HepG2 (cell line): ENCODE results near the gene NOTUM. TPM values are rescaled to one million over a fixed set of nuclear protein-coding genes. Genes with fewer than 3 reads are reported as not detected.

ENCODE experiments used
- ATF1 ChIP-seq: IDR thresholded peaks from 2 replicates; pipeline ENCODE4 v1.6.1; 2016; ENCODE audit warnings: mild to moderate bottlenecking, control low read depth
- ETV6 ChIP-seq: sonication (generic); formaldehyde crosslinking; conservative IDR thresholded peaks from 2 replicates; pipeline ENCODE4 v1.4.0; 2020; ENCODE audit warnings: missing genetic modification reagents
- HNF4G ChIP-seq, 2 experiments: sonication (generic) in 1 of 2; formaldehyde crosslinking in 1 of 2; IDR thresholded peaks; 2 replicates each; pipeline versions ENCODE4 v1.4.0 to v1.6.1; 2011 to 2020; ENCODE audit warnings: borderline replicate concordance in 2 of 2, low read depth in 2 of 2, mild to moderate bottlenecking in 2 of 2, low read length in 1 of 2, missing genetic modification reagents in 1 of 2, moderate library complexity in 1 of 2
- HNRNPK ChIP-seq: fragments of 200-400 bp; formaldehyde crosslinking; IDR thresholded peaks from 2 replicates; pipeline ENCODE4 v1.6.1; 2018; ENCODE audit warnings: low read length, low read depth, moderate library complexity, mild to moderate bottlenecking; ENCODE audit not compliant: poor library complexity, severe bottlenecking
- HOXA9 ChIP-seq: sonication (generic); formaldehyde crosslinking; IDR thresholded peaks from 2 replicates; pipeline ENCODE4 v1.8.1; 2022; ENCODE audit warnings: missing genetic modification reagents, mild to moderate bottlenecking, moderate library complexity, borderline replicate concordance
- ISL2 ChIP-seq: sonication (generic); formaldehyde crosslinking; IDR thresholded peaks from 2 replicates; pipeline ENCODE4 v1.5.0; 2020; ENCODE audit warnings: missing genetic modification reagents
- LCORL ChIP-seq, 2 experiments: fragments of 450-650 bp in 1 of 2; sonication (generic) in 1 of 2; formaldehyde crosslinking in 1 of 2; IDR thresholded peaks; 2 replicates each; pipeline versions ENCODE4 v1.5.0 to v1.6.1; 2017 to 2020; ENCODE audit warnings: antibody characterized with exemption in 1 of 2, missing genetic modification reagents in 1 of 2
- MTF2 ChIP-seq: sonication (generic); formaldehyde crosslinking; IDR thresholded peaks from 2 replicates; pipeline ENCODE4 v1.5.0; 2020; ENCODE audit warnings: missing genetic modification reagents, borderline replicate concordance
- MYC ChIP-seq: sonication (generic); formaldehyde crosslinking; IDR thresholded peaks from 2 replicates; pipeline ENCODE4 v1.9.0; 2021; ENCODE audit warnings: missing genetic modification reagents, borderline replicate concordance
- PCBP2 ChIP-seq: fragments of 200-400 bp; formaldehyde crosslinking; optimal IDR thresholded peaks from 2 replicates; pipeline ENCODE3; 2018; ENCODE audit warnings: low read length, low read depth; ENCODE audit not compliant: poor library complexity, severe bottlenecking
- SYNCRIP ChIP-seq: fragments of 200-400 bp; formaldehyde crosslinking; IDR thresholded peaks from 2 replicates; pipeline ENCODE4 v1.6.1; 2018; ENCODE audit warnings: mild to moderate bottlenecking, low read depth, low read length; ENCODE audit not compliant: insufficient read depth
- TRIM22 ChIP-seq: fragments of 450-650 bp; IDR thresholded peaks from 2 replicates; pipeline ENCODE4 v1.6.1; 2017
- TRIM24 ChIP-seq: sonication (generic); formaldehyde crosslinking; IDR thresholded peaks from 2 replicates; pipeline ENCODE4 v1.8.0; 2022; ENCODE audit warnings: mild to moderate bottlenecking, missing genetic modification reagents
- ZKSCAN1 ChIP-seq: fragments of 150-350 bp; IDR thresholded peaks from 2 replicates; pipeline ENCODE4 v1.6.1; 2014; ENCODE audit warnings: low read length
- ZNF354B ChIP-seq: sonication (generic); formaldehyde crosslinking; IDR thresholded peaks from 2 replicates; pipeline ENCODE4 v1.8.0; 2022; ENCODE audit warnings: mild to moderate bottlenecking, missing genetic modification reagents
- ZSCAN25 ChIP-seq: sonication (generic); formaldehyde crosslinking; IDR thresholded peaks from 2 replicates; pipeline ENCODE4 v1.8.0; 2022; ENCODE audit warnings: mild to moderate bottlenecking, missing genetic modification reagents
- polyA plus RNA-seq, 8 experiments: library from polyadenylated mRNA; depleted of rRNA in 3 of 8; stranded (reverse) in 7 of 8; unstranded in 1 of 8; fragments of >200 nt; fragmentation: Illumina TruSeq in 4 of 8; extraction: Trizol in 4 of 8; gene quantifications; 2 replicates each; pipeline versions ENCODE4 v1.2.1 to v1.2.3, GENCODE V29; 2011 to 2016; ENCODE audit warnings: low read depth in 4 of 8, missing spikeins in 1 of 8, mixed read lengths in 1 of 8; ENCODE audit not compliant: insufficient read depth in 1 of 8
- total RNA-seq, 5 experiments: library from RNA; depleted of rRNA; stranded (reverse); fragments of >200 nt; fragmentation: Illumina TruSeq; extraction: Trizol; gene quantifications; 2 replicates each; pipeline ENCODE4 v1.2.3, GENCODE V29; 2016; ENCODE audit warnings: low read depth in 1 of 5
- TF ChIP-seq, protein P1 (sequence below): sonication (generic); formaldehyde crosslinking; IDR thresholded peaks from 2 replicates; pipeline ENCODE4 v1.4.0; 2020; ENCODE audit warnings: missing genetic modification reagents, borderline replicate concordance
- TF ChIP-seq, protein P2 (sequence below): sonication (generic); formaldehyde crosslinking; conservative IDR thresholded peaks from 2 replicates; pipeline ENCODE4 v1.8.0; 2022; ENCODE audit warnings: low read depth, missing genetic modification reagents
- TF ChIP-seq, protein P3 (sequence below): sonication (generic); formaldehyde crosslinking; IDR thresholded peaks from 2 replicates; pipeline ENCODE4 v1.4.0; 2020; ENCODE audit warnings: missing genetic modification reagents, borderline replicate concordance

Gene NOTUM
- total and polyA plus RNA-seq, 2 of the 13 experiments (the other 11 are each of a cell fraction or from before 2014, with no cell fraction given) = 150 to 160 TPM

DNA sequence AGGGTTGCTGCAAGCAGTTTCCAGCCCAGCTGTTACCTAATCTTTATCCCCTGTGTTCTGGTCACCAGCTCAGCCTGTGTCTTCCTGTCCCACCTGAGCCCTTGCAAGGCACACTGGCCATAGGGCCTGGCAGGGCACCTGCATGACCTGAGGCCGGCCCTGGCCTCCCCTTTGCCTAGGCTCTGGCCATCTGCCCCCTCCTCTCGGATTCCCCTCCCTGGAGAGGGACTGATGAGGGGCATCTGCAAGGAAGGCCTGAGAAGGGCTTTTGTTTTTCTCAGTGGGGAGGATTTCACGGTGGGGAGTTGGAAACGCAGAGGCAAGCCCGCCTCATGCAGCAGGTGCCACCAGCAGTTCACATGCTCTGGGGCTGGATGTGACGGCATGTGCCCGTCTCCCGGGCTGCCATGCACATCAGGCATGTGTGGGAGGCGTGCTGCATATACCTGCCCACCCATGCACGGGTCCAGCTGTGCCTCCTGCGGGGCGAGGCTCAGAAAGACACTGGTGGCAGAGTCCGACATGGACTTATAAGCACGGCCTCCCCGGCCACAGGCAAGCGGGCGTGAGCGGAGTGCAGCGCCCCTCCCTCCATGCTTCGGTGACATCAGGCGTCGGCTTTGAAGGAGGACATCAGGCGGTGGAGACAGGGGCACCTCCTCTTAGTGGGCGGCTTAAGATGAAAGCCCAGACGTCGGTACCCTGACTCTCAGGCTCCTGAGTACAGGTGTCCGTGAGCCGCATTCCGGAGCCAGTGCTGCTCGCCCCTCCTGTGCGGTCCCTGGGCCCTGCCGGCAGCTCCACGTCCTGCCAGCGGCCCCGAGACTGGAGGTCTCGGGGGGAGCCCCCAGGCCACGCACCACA is 33.0 kb upstream of the NOTUM start (continued):
- TF ChIP-seq, protein P1, sequence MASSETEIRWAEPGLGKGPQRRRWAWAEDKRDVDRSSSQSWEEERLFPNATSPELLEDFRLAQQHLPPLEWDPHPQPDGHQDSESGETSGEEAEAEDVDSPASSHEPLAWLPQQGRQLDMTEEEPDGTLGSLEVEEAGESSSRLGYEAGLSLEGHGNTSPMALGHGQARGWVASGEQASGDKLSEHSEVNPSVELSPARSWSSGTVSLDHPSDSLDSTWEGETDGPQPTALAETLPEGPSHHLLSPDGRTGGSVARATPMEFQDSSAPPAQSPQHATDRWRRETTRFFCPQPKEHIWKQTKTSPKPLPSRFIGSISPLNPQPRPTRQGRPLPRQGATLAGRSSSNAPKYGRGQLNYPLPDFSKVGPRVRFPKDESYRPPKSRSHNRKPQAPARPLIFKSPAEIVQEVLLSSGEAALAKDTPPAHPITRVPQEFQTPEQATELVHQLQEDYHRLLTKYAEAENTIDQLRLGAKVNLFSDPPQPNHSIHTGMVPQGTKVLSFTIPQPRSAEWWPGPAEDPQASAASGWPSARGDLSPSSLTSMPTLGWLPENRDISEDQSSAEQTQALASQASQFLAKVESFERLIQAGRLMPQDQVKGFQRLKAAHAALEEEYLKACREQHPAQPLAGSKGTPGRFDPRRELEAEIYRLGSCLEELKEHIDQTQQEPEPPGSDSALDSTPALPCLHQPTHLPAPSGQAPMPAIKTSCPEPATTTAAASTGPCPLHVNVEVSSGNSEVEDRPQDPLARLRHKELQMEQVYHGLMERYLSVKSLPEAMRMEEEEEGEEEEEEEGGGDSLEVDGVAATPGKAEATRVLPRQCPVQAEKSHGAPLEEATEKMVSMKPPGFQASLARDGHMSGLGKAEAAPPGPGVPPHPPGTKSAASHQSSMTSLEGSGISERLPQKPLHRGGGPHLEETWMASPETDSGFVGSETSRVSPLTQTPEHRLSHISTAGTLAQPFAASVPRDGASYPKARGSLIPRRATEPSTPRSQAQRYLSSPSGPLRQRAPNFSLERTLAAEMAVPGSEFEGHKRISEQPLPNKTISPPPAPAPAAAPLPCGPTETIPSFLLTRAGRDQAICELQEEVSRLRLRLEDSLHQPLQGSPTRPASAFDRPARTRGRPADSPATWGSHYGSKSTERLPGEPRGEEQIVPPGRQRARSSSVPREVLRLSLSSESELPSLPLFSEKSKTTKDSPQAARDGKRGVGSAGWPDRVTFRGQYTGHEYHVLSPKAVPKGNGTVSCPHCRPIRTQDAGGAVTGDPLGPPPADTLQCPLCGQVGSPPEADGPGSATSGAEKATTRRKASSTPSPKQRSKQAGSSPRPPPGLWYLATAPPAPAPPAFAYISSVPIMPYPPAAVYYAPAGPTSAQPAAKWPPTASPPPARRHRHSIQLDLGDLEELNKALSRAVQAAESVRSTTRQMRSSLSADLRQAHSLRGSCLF (CRISPR knock-in tag) = no peak
- no peak for TF ChIP-seq SYNCRIP
- TF ChIP-seq MYC = peak; percentile 75; the same call in 1 of the 2 replicates
- peak; percentile 56 for TF ChIP-seq PCBP2
- TF ChIP-seq, protein P2, sequence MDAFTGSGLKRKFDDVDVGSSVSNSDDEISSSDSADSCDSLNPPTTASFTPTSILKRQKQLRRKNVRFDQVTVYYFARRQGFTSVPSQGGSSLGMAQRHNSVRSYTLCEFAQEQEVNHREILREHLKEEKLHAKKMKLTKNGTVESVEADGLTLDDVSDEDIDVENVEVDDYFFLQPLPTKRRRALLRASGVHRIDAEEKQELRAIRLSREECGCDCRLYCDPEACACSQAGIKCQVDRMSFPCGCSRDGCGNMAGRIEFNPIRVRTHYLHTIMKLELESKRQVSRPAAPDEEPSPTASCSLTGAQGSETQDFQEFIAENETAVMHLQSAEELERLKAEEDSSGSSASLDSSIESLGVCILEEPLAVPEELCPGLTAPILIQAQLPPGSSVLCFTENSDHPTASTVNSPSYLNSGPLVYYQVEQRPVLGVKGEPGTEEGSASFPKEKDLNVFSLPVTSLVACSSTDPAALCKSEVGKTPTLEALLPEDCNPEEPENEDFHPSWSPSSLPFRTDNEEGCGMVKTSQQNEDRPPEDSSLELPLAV (CRISPR knock-in tag) = no peak
- no peak for TF ChIP-seq HNF4G (IDR thresholded peaks at IDR 0.05; ENCODE audit: borderline replicate concordance, low read depth, low read length)
- no peak for TF ChIP-seq HNF4G (CRISPR knock-in tag; IDR thresholded peaks at IDR 0.05; ENCODE audit: borderline replicate concordance, low read depth)
- TF ChIP-seq ISL2 (CRISPR knock-in tag) = no peak
- no peak for TF ChIP-seq MTF2 (CRISPR knock-in tag)
- no peak for TF ChIP-seq ATF1 (CRISPR knock-in tag)
- no peak; the same call in 1 of the 2 replicates for TF ChIP-seq ZSCAN25 (CRISPR knock-in tag)
- no peak for TF ChIP-seq ETV6 (CRISPR knock-in tag)
- TF ChIP-seq TRIM24 = no peak
- TF ChIP-seq HNRNPK = peak; percentile 70
- TF ChIP-seq ZKSCAN1 = no peak
- TF ChIP-seq LCORL (IDR thresholded peaks at IDR 0.05) = no peak
- TF ChIP-seq LCORL (CRISPR knock-in tag; IDR thresholded peaks at IDR 0.05) = 0 out of 2 replicates have a peak, but pooled peaks have one; percentile 55
- peak; percentile 28 for TF ChIP-seq ZNF354B
- 0 out of 2 replicates have a peak, but pooled peaks have one; percentile 70 for TF ChIP-seq HOXA9
- TF ChIP-seq, protein P3, sequence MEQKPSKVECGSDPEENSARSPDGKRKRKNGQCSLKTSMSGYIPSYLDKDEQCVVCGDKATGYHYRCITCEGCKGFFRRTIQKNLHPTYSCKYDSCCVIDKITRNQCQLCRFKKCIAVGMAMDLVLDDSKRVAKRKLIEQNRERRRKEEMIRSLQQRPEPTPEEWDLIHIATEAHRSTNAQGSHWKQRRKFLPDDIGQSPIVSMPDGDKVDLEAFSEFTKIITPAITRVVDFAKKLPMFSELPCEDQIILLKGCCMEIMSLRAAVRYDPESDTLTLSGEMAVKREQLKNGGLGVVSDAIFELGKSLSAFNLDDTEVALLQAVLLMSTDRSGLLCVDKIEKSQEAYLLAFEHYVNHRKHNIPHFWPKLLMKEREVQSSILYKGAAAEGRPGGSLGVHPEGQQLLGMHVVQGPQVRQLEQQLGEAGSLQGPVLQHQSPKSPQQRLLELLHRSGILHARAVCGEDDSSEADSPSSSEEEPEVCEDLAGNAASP (CRISPR knock-in tag) = no peak
- TF ChIP-seq TRIM22 = no peak
